ENCODE measurements around the gene SRC. TPM values are rescaled to one million over a fixed set of nuclear protein-coding genes. Genes with fewer than 3 reads are reported as not detected.

The SRC gene
- total RNA-seq, 1 experiment from 2014 or later, result 42.3 TPM

DNA sequence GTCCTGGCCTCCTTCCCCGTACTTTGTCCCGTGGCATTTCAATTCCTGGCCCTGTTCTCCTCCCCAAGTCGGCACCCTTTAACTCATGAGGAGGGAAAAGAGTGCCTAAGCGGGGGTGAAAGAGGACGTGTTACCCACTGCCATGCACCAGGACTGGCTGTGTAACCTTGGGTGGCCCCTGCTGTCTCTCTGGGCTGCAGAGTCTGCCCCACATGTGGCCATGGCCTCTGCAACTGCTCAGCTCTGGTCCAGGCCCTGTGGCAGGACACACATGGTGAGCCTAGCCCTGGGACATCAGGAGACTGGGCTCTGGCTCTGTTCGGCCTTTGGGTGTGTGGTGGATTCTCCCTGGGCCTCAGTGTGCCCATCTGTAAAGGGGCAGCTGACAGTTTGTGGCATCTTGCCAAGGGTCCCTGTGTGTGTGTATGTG is 58.5 kb downstream of the SRC start (continued):
- TF ChIP-seq CBX3 (IDR thresholded peaks at IDR 0.05; ENCODE audit: low read depth) (no peak), SIN3A (IDR thresholded peaks at IDR 0.05; ENCODE audit: low read depth) (no peak), FOSL1 (IDR thresholded peaks at IDR 0.05; ENCODE audit: low read depth) (no peak)

DNA sequence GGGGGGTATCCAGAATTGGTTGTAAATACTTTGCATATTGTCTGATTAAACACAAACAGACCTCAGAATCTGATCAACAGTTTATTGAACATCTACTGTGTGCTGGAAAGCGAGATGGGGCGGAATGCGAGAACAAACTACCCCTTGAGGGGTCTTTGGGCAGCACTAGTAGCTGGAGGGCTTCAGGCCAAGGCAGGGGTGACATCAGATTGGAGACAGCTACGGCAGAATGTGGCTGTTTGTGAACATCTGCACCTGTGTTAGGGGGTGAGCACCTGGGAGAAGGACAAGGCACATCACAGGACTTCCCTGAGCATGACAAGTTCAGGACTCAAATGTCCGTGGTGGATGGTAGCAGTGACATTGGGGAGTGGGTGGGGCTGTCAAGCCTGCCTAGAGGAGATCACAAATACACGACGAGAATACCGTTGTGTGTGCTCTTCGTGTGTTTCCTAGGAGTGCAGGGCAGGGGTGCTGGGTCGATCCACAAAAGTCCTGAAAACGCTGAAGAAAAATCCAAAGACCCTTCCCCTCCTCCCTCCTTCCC is 59.5 kb downstream of the SRC start:
- Histone ChIP-seq H3K4me3 (replicated peaks in 1 of 2; ENCODE audit: low read depth in 1 of 2, low read length in 2 of 2) (no peak overlapping the region), H3K9ac (ENCODE audit: low read length) (no peak overlapping the region), H3K9me2 (ENCODE audit: insufficient read depth) (no peaks in the 10 kb centered on the region), H3K4me1 (ENCODE audit: control insufficient read depth in 1 of 2, insufficient read depth in 2 of 2, low read length in 2 of 2) (peaks cover 5 to 17% of the 10 kb centered on the region in 2 experiments; a peak in 3 of 4 replicates), H3K4me2 (ENCODE audit: low read length) (no peak overlapping the region), H3K9me3 (ENCODE audit: control insufficient read depth in 1 of 2, insufficient read depth in 1 of 2, low read depth in 1 of 2, low read length in 2 of 2) (no peaks in the 10 kb centered on the region), H3K79me2 (ENCODE audit: insufficient read depth, low read length) (no peaks in the 10 kb centered on the region), H4K20me1 (ENCODE audit: insufficient read depth) (no peaks in the 10 kb centered on the region), H3K27me3 (ENCODE audit: insufficient read depth, low read length) (0 out of 2 replicates have a peak, but pooled peaks cover 4% of the 10 kb centered on the region), H3K36me3 (ENCODE audit: control insufficient read depth in 1 of 2, insufficient read depth in 2 of 2, low read length in 2 of 2) (no peaks in the 10 kb centered on the region), H3K27ac (ENCODE audit: low read depth, low read length) (no peak overlapping the region), H2AFZ (ENCODE audit: low read depth, low read length, poor library complexity, severe bottlenecking) (no peak overlapping the region)
- ATAC-seq (no peak), DNase-seq (ENCODE audit: low read depth, low spot score) (no peak)
- RAD21 ChIA-PET (ENCODE audit: low non-redundant PET in 1 of 2, low total read pairs in 2 of 2, uncharacterized antibody in 2 of 2, unreplicated experiment in 2 of 2), result interaction anchor here in 1 of 2 experiments (0.5 kb wide), 1 partner anchor 38 kb away, joined by 3 read pairs; no protein-coding TSS in a partner anchor
- CTCF ChIA-PET, result no interaction called here
- intact Hi-C loops (cut with micrococcal nuclease), result no loop called here
- BruUV-seq (replicated peaks), result no TSS peak
- peak; percentile 21; the same call in 1 of the 2 replicates for TF ChIP-seq JUND (IDR thresholded peaks at IDR 0.05)
- TF ChIP-seq ELF1 (IDR thresholded peaks at IDR 0.05; ENCODE audit: borderline replicate concordance, low read depth), result no peak
- TF ChIP-seq EZH2 (IDR thresholded peaks at IDR 0.05), result no peak
- TF ChIP-seq, protein P1, sequence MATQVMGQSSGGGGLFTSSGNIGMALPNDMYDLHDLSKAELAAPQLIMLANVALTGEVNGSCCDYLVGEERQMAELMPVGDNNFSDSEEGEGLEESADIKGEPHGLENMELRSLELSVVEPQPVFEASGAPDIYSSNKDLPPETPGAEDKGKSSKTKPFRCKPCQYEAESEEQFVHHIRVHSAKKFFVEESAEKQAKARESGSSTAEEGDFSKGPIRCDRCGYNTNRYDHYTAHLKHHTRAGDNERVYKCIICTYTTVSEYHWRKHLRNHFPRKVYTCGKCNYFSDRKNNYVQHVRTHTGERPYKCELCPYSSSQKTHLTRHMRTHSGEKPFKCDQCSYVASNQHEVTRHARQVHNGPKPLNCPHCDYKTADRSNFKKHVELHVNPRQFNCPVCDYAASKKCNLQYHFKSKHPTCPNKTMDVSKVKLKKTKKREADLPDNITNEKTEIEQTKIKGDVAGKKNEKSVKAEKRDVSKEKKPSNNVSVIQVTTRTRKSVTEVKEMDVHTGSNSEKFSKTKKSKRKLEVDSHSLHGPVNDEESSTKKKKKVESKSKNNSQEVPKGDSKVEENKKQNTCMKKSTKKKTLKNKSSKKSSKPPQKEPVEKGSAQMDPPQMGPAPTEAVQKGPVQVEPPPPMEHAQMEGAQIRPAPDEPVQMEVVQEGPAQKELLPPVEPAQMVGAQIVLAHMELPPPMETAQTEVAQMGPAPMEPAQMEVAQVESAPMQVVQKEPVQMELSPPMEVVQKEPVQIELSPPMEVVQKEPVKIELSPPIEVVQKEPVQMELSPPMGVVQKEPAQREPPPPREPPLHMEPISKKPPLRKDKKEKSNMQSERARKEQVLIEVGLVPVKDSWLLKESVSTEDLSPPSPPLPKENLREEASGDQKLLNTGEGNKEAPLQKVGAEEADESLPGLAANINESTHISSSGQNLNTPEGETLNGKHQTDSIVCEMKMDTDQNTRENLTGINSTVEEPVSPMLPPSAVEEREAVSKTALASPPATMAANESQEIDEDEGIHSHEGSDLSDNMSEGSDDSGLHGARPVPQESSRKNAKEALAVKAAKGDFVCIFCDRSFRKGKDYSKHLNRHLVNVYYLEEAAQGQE (IDR thresholded peaks at IDR 0.05; ENCODE audit: low read depth), result no peak
- TF ChIP-seq ZBTB33 (IDR thresholded peaks at IDR 0.05; ENCODE audit: extremely low read depth, insufficient replicate concordance, low read length), result no peak
- POLR2A ChIA-PET, result no interaction called here

Data from HCT116 (cell line).